ENCODE measurements around the gene EXOC3L2. TPM values are rescaled to one million over a fixed set of nuclear protein-coding genes. Genes with fewer than 3 reads are reported as not detected.

Gene EXOC3L2
- total and polyA plus RNA-seq, 2 of the 8 experiments (the other 6 are each of a cell fraction or from before 2014, with no cell fraction given): 1.4 to 1.6 TPM

DNA sequence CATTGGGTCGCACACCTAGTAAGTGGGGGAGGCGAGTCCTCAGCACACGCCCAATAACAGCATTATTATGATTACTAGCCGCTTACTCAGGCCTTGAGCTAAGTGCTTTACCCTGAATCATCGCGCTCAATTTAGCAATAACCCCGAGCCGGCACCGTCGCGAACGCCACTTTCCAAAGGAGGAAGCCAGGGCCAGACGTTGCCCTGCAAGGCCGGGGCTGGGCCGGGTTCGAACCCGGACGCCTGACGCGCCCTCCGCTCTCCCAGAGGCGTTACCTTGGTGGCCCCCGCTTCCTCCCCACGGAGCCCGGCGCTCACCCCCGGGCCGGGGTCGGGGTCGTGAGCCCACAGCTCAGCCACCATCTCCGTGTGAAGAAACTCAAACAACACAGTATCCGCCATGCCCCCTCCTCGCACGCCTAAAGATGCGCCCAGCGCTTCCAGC, 67.4 kb downstream of the EXOC3L2 start, which contains the start of gene TRAPPC6A:
TRAPPC6A (minus strand) TSS at position 421 of the 445 bp plus-strand sequence; CDS start at position 402, 19 bp downstream.
- FAIRE-seq (no peak), DNase-seq (ENCODE audit: low read depth in 1 of 2, low spot score in 2 of 2) (no peak)
- H3K79me1 ChIP-seq (ENCODE audit: low read depth, low read length): peaks cover 8% of the 10 kb centered on the region
- H2BK20ac ChIP-seq (ENCODE audit: low read length): no peak within 1 kb of the TSS
- H3K56ac ChIP-seq (replicated peaks; ENCODE audit: insufficient read length, low read depth, low read length): peak within 1 kb of the TSS; percentile 61
- peak within 1 kb of the TSS; percentile 3 for H4K5ac ChIP-seq (ENCODE audit: insufficient read length, low read depth, low read length)
- no peak within 1 kb of the TSS for H2BK12ac ChIP-seq (ENCODE audit: low read depth, low read length)
- H3K27ac ChIP-seq (ENCODE audit: low read depth, low read length): peak within 1 kb of the TSS; percentile 82
- H2AFZ ChIP-seq (ENCODE audit: low read length): peak within 1 kb of the TSS; percentile 97
- peak within 1 kb of the TSS; percentile 91 for H3K4me2 ChIP-seq (ENCODE audit: insufficient read depth in 1 of 2, low read depth in 2 of 2, low read length in 2 of 2)
- peak within 1 kb of the TSS; percentile 55 for H2BK5ac ChIP-seq (ENCODE audit: low read depth, low read length)
- H3K9ac ChIP-seq (replicated peaks in 1 of 4; ENCODE audit: extremely low read depth in 1 of 4, low read depth in 3 of 4, low read length in 3 of 4): peak within 1 kb of the TSS; percentile 68 to 93 (median 84)
- peaks cover 9% of the 10 kb centered on the region for H3K23me2 ChIP-seq (ENCODE audit: low read depth, low read length)
- H3K23ac ChIP-seq (ENCODE audit: insufficient read length): no peak within 1 kb of the TSS
- H3K4me3 ChIP-seq (ENCODE audit: extremely low read depth in 1 of 4, insufficient read depth in 2 of 4, low read depth in 3 of 4, low read length in 4 of 4): peak within 1 kb of the TSS; percentile 79 to 97 (median 93)
- no peak within 1 kb of the TSS for H2BK120ac ChIP-seq (replicated peaks; ENCODE audit: low read depth, low read length)
- H4K20me1 ChIP-seq (replicated peaks in 1 of 2; ENCODE audit: control insufficient read depth in 1 of 2, insufficient read depth in 2 of 2, low read length in 2 of 2): peaks cover 2 to 5% of the 10 kb centered on the region in 2 experiments
- POLR2A ChIA-PET (ENCODE audit: partially characterized antibody): interaction anchor here (1.2 to 2.5 kb wide), 8 partner anchors 10 to 179 kb away, joined by 3 to 14 read pairs (median 6); partner anchors contain the start of genes GEMIN7, NKPD1 and PPP1R37
- H4K91ac ChIP-seq (replicated peaks; ENCODE audit: insufficient read length, low read length): no peak within 1 kb of the TSS
- no peak within 1 kb of the TSS for H3K4ac ChIP-seq (replicated peaks; ENCODE audit: insufficient read length, low read depth, low read length)
- no peaks in the 10 kb centered on the region for H3K36me3 ChIP-seq (ENCODE audit: control insufficient read depth in 2 of 4, insufficient read depth in 4 of 4, low read length in 3 of 4)
- no peak within 1 kb of the TSS for H2AK5ac ChIP-seq (ENCODE audit: low read depth, low read length)
- no peak within 1 kb of the TSS for H3K14ac ChIP-seq (ENCODE audit: insufficient read length)
- peaks cover 0 to 9% of the 10 kb centered on the region in 2 experiments; a peak in 1 of 4 replicates for H3K79me2 ChIP-seq (ENCODE audit: control insufficient read depth in 1 of 2, insufficient read depth in 2 of 2, low read length in 2 of 2)
- no peak within 1 kb of the TSS; the same call in 1 of the 2 replicates for H3K18ac ChIP-seq (ENCODE audit: extremely low read depth, low read length)
- no peaks in the 10 kb centered on the region for H3K9me3 ChIP-seq (ENCODE audit: insufficient read depth in 2 of 2, low read depth in 1 of 2, low read length in 1 of 2)
- no peak within 1 kb of the TSS for H2BK15ac ChIP-seq (ENCODE audit: low read length)
- peak within 1 kb of the TSS; percentile 90; the same call in 1 of the 2 replicates for H4K8ac ChIP-seq (ENCODE audit: extremely low read depth, insufficient read depth, low read length)
- no peaks in the 10 kb centered on the region for H3K27me3 ChIP-seq (replicated peaks in 1 of 4; ENCODE audit: control insufficient read depth in 3 of 4, extremely low read depth in 1 of 4, insufficient read depth in 3 of 4, low read length in 3 of 4)
- CTCF ChIA-PET (ENCODE audit: partially characterized antibody): interaction anchor here (0.7 to 3.8 kb wide), 11 partner anchors 9 to 108 kb away, joined by 3 to 17 read pairs (median 5); partner anchors contain the start of gene NKPD1
- 2% methylated on average over 34 of the region's 36 CpGs; no CpG with 5 or more reads in 1 of the 2 experiments for WGBS, 2 experiments (ENCODE audit: extremely low coverage in 1 of 2, insufficient coverage in 1 of 2, insufficient read length in 1 of 2, insufficient replicate concordance in 2 of 2, low coverage in 1 of 2, low lambda C conversion rate in 2 of 2, missing lambda C conversion rate in 1 of 2)
- peaks cover 0 to 5% (median 0%) of the 10 kb centered on the region in 4 experiments; a peak in 5 of 7 replicates for H3K4me1 ChIP-seq (replicated peaks in 1 of 4; ENCODE audit: control insufficient read depth in 3 of 4, insufficient read depth in 4 of 4, low read length in 3 of 4)
- peak; percentile 62 for TF ChIP-seq TAF7 (optimal IDR thresholded peaks at IDR 0.05; ENCODE audit: borderline replicate concordance, low read depth, low read length)
- TF ChIP-seq YY1 (IDR thresholded peaks at IDR 0.05; ENCODE audit: low read depth, low read length): peak; percentile 87
- TF ChIP-seq, protein P1, sequence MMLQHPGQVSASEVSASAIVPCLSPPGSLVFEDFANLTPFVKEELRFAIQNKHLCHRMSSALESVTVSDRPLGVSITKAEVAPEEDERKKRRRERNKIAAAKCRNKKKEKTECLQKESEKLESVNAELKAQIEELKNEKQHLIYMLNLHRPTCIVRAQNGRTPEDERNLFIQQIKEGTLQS (IDR thresholded peaks at IDR 0.05; ENCODE audit: insufficient read depth, low read depth, low read length): no peak
- TF ChIP-seq, protein P2, sequence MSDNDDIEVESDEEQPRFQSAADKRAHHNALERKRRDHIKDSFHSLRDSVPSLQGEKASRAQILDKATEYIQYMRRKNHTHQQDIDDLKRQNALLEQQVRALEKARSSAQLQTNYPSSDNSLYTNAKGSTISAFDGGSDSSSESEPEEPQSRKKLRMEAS (IDR thresholded peaks at IDR 0.05): no peak
- no peak for TF ChIP-seq POU5F1 (IDR thresholded peaks at IDR 0.05; ENCODE audit: low read depth, low read length)
- no peak for TF ChIP-seq CBX8 (IDR thresholded peaks at IDR 0.05; ENCODE audit: borderline replicate concordance, low read depth, low read length)
- TF ChIP-seq ZNF274 (IDR thresholded peaks at IDR 0.05; ENCODE audit: borderline replicate concordance, extremely low read depth, low read length): no peak
- no peak for TF ChIP-seq EGR1 (IDR thresholded peaks at IDR 0.05; ENCODE audit: borderline replicate concordance, low read depth, low read length)
- TF ChIP-seq GTF2F1 (IDR thresholded peaks at IDR 0.05; ENCODE audit: borderline replicate concordance, low read depth, low read length): no peak

Data from H1 (cell line).